ENCODE measurements around the gene WDPCP.
"Not testable (repeated sequence)": the region's sequence is repeated elsewhere in the genome, so short reads cannot be mapped to it uniquely, and the experiment has no call there.

GRCh38 chr2:63469313-63469712 is 119.0 kb downstream of the WDPCP start:
- not testable (repeated sequence) for TF ChIP-seq BHLHE40 (IDR thresholded peaks at IDR 0.05; ENCODE audit: borderline replicate concordance in 1 of 2, low read depth in 2 of 2, low read length in 1 of 2); CREB1 (IDR thresholded peaks at IDR 0.05; ENCODE audit: low read depth); E2F4 (IDR thresholded peaks at IDR 0.05; ENCODE audit: low read depth, low read length); SUZ12 (IDR thresholded peaks at IDR 0.05; ENCODE audit: unreplicated experiment); POLR2A (IDR thresholded peaks at IDR 0.05; ENCODE audit: low read depth, low read length); KDM1A (IDR thresholded peaks at IDR 0.05; ENCODE audit: borderline replicate concordance)
